B cell (primary cell): ENCODE measurements around the gene OPN1MW. TPM values are rescaled to one million over a fixed set of nuclear protein-coding genes. Genes with fewer than 3 reads are reported as not detected.

Source experiments
- ATAC-seq: fragments of 200-7000 bp; cut with Tn5 transposase; one replicate; pipeline ENCODE4 v1.10.0; 2021; ENCODE audit warnings: low read depth, mild to moderate bottlenecking, moderate number of reproducible peaks, moderate library complexity
- CTCF ChIA-PET: fragments of 350-600 bp; sonication (Branson Sonifier 250); formaldehyde crosslinking; loops from one replicate; lab custom pipeline; 2021; ENCODE audit warnings: antibody characterized with exemption, inconsistent platforms; lab: Charles Lee
- POLR2A ChIA-PET: fragments of 350-600 bp; sonication (Branson Sonifier 250); formaldehyde crosslinking; loops from one replicate; lab custom pipeline; 2021; ENCODE audit warnings: antibody characterized with exemption; lab: Charles Lee
- DNase-seq: peaks from one replicate; pipeline ENCODE4 v3.0.0; 2013
- H2AFZ ChIP-seq: 2 replicates; pipeline ENCODE4 v1.6.1; 2012; ENCODE audit warnings: mild to moderate bottlenecking, low read depth, low read length; ENCODE audit not compliant: insufficient read depth, poor library complexity, severe bottlenecking
- H3K27ac ChIP-seq, 2 donors: 1 replicate in 1 of 2; 2 replicates in 1 of 2; pipeline ENCODE4 v1.5.1; 2012 to 2013; ENCODE audit warnings: low read length in 2 of 2, mild to moderate bottlenecking in 2 of 2, moderate library complexity in 1 of 2
- H3K27me3 ChIP-seq, 4 experiments: fragments of 200-600 bp in 1 of 4; sonication (generic) in 1 of 4; replicated peaks in 1 of 4; 1 replicate in 2 of 4; 2 replicates in 2 of 4; pipeline versions ENCODE4 v1.6.1 to v1.7.0; 2013 to 2016; ENCODE audit warnings: low read length in 3 of 4, mild to moderate bottlenecking in 2 of 4, mixed read lengths in 1 of 4, moderate library complexity in 1 of 4; ENCODE audit not compliant: insufficient read depth in 4 of 4, control insufficient read depth in 3 of 4; ENCODE audit errors: control extremely low read depth in 1 of 4
- H3K36me3 ChIP-seq, 2 experiments: replicated peaks in 1 of 2; 1 replicate in 1 of 2; 2 replicates in 1 of 2; pipeline versions ENCODE4 v1.6.1 to v1.7.1; 2013; ENCODE audit warnings: low read length in 1 of 2; ENCODE audit not compliant: insufficient read depth in 2 of 2, control insufficient read depth in 1 of 2; ENCODE audit errors: control extremely low read depth in 1 of 2, extremely low read depth in 1 of 2
- H3K4me1 ChIP-seq, 2 donors: fragments of 200-600 bp in 1 of 2; sonication (generic) in 1 of 2; 1 replicate in 1 of 2; 2 replicates in 1 of 2; pipeline versions ENCODE4 v1.5.1 to v1.6.1; 2013 to 2017; ENCODE audit warnings: low read length in 2 of 2; ENCODE audit not compliant: control insufficient read depth in 2 of 2, insufficient read depth in 2 of 2
- H3K4me2 ChIP-seq: replicated peaks from 2 replicates; pipeline ENCODE3; 2012; ENCODE audit warnings: mild to moderate bottlenecking, low read depth, low read length; ENCODE audit not compliant: poor library complexity, severe bottlenecking
- H3K4me3 ChIP-seq, 5 experiments: fragments of 200-600 bp in 1 of 5; sonication (generic) in 1 of 5; 1 replicate in 3 of 5; 2 replicates in 2 of 5; pipeline versions ENCODE4 v1.5.1 to v1.7.0; 2011 to 2016; ENCODE audit warnings: low read length in 4 of 5, mild to moderate bottlenecking in 4 of 5, low read depth in 2 of 5, control low read depth in 1 of 5, moderate library complexity in 1 of 5; ENCODE audit not compliant: insufficient read depth in 1 of 5; ENCODE audit errors: control extremely low read depth in 1 of 5, extremely low read depth in 1 of 5
- H3K79me2 ChIP-seq: fragments of 200-600 bp; sonication (generic); one replicate; pipeline ENCODE4 v1.6.0; 2016; ENCODE audit warnings: low read length; ENCODE audit not compliant: control insufficient read depth, insufficient read depth
- H3K9ac ChIP-seq: fragments of 200-600 bp; sonication (generic); 2 replicates; pipeline ENCODE4 v1.6.1; 2017; ENCODE audit warnings: mild to moderate bottlenecking, low read length, moderate library complexity
- H3K9me3 ChIP-seq, 3 donors: one replicate each; pipeline versions ENCODE4 v1.6.1 to v1.7.1; 2013; ENCODE audit warnings: low read length in 2 of 3; ENCODE audit not compliant: control insufficient read depth in 2 of 3, insufficient read depth in 1 of 3; ENCODE audit errors: control extremely low read depth in 1 of 3
- H4K20me1 ChIP-seq: 2 replicates; pipeline ENCODE4 v1.6.0; 2012; ENCODE audit warnings: mild to moderate bottlenecking, low read length; ENCODE audit not compliant: insufficient read depth, control insufficient read depth, poor library complexity, severe bottlenecking
- H3K27ac Mint-ChIP-seq: one replicate; pipeline ENCODE4 v1.8.0; 2021; ENCODE audit warnings: mixed read lengths
- H3K27me3 Mint-ChIP-seq: one replicate; pipeline ENCODE4 v1.8.0; 2021; ENCODE audit warnings: mixed read lengths
- H3K4me1 Mint-ChIP-seq: one replicate; pipeline ENCODE4 v1.8.0; 2021; ENCODE audit warnings: mixed read lengths
- H3K4me3 Mint-ChIP-seq: one replicate; pipeline ENCODE4 v1.8.0; 2021; ENCODE audit warnings: mixed read lengths
- H3K9me3 Mint-ChIP-seq: one replicate; pipeline ENCODE4 v1.8.0; 2022; ENCODE audit warnings: mixed read lengths; ENCODE audit not compliant: insufficient read depth
- CTCF ChIP-seq: fragments of 200-600 bp; IDR thresholded peaks from one replicate; pipeline ENCODE4 v1.8.0; 2022; ENCODE audit warnings: antibody characterized with exemption, mild to moderate bottlenecking
- EZH2 ChIP-seq: IDR thresholded peaks from 2 replicates; pipeline ENCODE4 v1.6.1; 2012; ENCODE audit warnings: borderline replicate concordance, low read depth, mild to moderate bottlenecking, moderate library complexity, low read length; ENCODE audit not compliant: insufficient read depth, poor library complexity, severe bottlenecking
- WGBS: methylation state at CpG from one replicate; pipeline ENCODE4 v1.1.5; 2013; ENCODE audit warnings: missing lambda C conversion rate; ENCODE audit not compliant: insufficient coverage; 5-methylcytosine and 5-hydroxymethylcytosine counted together
- intact Hi-C: fragments of 100-400 bp; cut with micrococcal nuclease; formaldehyde crosslinking; loops from one replicate; pipeline ENCODE4 v1.10.0; 2022
- polyA plus RNA-seq: library from polyadenylated mRNA; depleted of rRNA; stranded (reverse); fragments of >200 nt; gene quantifications from 2 replicates; pipeline ENCODE4 v1.2.3, GENCODE V29; 2012
- total RNA-seq, 2 donors: library from RNA; stranded (reverse); fragments of 120-200 nt in 1 of 2; gene quantifications; 1 replicate in 1 of 2; 2 replicates in 1 of 2; pipeline versions ENCODE4 v1.2.3 to v1.2.4, GENCODE V29; 2013 to 2022

Gene OPN1MW
- total and polyA plus RNA-seq, 2 donors (not counting 1 experiment from before 2014, with no cell fraction given) = not detected

- no peak overlapping the region for H3K27ac Mint-ChIP-seq
Observed at GRCh38 chrX:154142386-154142785, 40.0 kb upstream of the OPN1MW start.

More at GRCh38 chrX:154142386-154142785, 40.0 kb upstream of the OPN1MW start:
- Mint-ChIP-seq H3K4me3 (no peak overlapping the region), H3K9me3 (no peaks in the 10 kb centered on the region), H3K27me3 (no peaks in the 10 kb centered on the region), H3K4me1 (no peaks in the 10 kb centered on the region)
- no peaks in the 10 kb centered on the region for H3K9me3 ChIP-seq
- no peak overlapping the region for H3K27ac ChIP-seq
- 91% methylated on average over 5 of the region's 8 CpGs for WGBS
- no peaks in the 10 kb centered on the region for H4K20me1 ChIP-seq
- POLR2A ChIA-PET = interaction anchor here (0.6 kb wide), 1 partner anchor 229 kb away, joined by 4 read pairs; no protein-coding TSS in a partner anchor
- no peaks in the 10 kb centered on the region for H3K79me2 ChIP-seq
- DNase-seq (no peak), ATAC-seq (no peak)
- no peak overlapping the region for H3K9ac ChIP-seq
- no peaks in the 10 kb centered on the region for H3K36me3 ChIP-seq
- CTCF ChIA-PET = interaction anchor here (1.4 kb wide), 1 partner anchor 231 kb away, joined by 6 read pairs; no protein-coding TSS in a partner anchor
- H3K27me3 ChIP-seq = no peaks in the 10 kb centered on the region
- no peak overlapping the region for H3K4me3 ChIP-seq
- intact Hi-C loops = no loop called here
- peaks cover 0 to 2% of the 10 kb centered on the region in 2 donors for H3K4me1 ChIP-seq
- H3K4me2 ChIP-seq = no peak overlapping the region
- TF ChIP-seq EZH2 (no peak), CTCF (no peak)
- no peak overlapping the region for H2AFZ ChIP-seq
